SIG-M5 treated with dmso at 0.1 percent for 504 hours (cell line): ENCODE data around the gene ZNF526.
"Not testable (repeated sequence)": the region's sequence is repeated elsewhere in the genome, so short reads cannot be mapped to it uniquely, and the experiment has no call there.

Experiments
- DNase-seq: peaks from one replicate; lab custom pipeline; 2025; ENCODE audit not compliant: unreplicated experiment; lab: John Stamatoyannopoulos, UW

ZNF526 gene

DNA sequence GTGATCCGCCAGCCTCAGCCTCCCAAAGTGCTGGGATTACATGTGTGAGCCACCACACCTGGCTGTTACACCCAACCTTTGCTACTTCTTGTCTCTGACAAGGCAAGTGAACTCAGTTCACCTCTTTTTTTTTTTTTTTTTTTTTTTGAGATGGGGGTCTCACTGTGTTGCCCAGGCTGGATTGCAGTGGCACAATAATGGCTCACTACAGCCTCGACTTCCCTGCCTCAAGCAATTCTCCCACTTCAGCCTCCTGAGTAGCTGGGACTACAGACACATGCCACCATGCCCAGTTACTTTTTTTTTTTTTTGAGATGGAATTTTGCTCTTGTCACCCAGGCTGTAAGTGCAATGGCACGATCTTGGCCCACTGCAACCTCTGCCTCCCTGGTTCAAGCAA is 37.7 kb downstream of the ZNF526 start:
- DNase-seq: not testable (repeated sequence)

DNA sequence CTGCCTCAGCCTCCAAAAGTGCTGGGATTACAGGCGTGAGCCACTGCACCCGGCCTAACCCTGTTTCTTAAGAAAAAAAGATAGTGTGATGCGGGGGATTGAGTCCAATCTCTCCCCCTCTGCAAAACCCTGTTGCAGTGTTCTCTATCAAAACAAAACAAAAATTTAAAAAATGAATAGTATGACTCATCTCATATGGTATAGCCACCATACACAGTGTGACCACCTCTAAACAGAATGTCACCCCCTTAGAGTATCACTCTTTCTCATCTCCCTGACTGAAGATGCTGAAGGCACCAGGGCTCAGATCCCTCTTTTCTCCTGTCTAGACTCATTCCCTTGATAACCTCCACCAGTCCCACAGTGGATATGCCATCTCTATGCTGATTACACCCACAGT is 41.7 kb downstream of the ZNF526 start:
- DNase-seq: no peak

DNA sequence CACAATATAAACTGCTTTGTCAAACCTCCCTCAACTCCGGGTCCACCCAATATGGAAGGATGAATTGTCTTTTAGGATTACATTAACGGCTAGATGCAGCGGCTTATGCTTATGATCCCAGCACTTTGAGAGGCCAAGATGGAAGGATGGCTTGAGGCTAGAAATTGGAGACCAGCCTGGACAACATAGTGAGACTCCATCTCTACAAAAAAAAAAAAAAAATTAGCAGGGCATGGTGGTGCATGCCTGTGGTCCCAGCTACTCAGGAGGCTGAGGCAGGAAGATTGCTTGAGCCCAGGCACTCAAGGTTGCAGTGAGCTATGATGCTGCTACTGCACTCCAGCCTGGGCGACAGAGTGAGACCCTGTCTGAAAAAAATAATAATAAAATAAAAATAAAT is 46.0 kb downstream of the ZNF526 start:
- not testable (repeated sequence) for DNase-seq

DNA sequence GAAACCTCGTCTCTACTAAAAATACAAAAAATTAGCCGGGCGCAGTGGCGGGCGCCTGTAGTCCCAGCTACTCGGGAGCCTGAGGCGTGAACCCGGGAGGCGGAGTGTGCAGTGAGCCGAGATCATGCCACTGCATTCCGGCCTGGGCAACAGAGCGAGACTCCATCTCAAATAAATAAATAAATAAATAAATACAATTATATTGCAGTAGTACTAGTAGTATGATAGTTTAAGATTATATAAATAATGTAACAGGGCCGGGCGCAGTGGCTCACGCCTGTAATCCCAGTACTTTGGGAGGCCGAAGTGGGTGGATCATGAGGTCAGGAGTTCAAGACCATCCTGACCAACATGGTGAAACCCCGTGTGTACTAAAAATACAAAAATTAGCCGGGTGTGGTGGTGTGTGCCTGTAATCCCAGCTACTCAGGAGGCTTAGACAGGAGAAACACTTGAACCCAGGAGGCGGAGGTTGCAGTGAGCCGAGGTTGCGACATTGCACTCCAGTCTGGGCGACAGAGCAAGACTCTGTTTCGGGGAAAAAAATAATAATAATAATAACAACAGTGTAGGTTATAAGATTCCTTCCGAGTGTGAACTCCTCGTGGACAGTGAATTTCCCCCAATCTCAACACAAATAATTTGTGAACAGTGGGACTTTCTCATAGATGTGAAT is 47.0 kb downstream of the ZNF526 start:
- DNase-seq: not testable (repeated sequence)

DNA sequence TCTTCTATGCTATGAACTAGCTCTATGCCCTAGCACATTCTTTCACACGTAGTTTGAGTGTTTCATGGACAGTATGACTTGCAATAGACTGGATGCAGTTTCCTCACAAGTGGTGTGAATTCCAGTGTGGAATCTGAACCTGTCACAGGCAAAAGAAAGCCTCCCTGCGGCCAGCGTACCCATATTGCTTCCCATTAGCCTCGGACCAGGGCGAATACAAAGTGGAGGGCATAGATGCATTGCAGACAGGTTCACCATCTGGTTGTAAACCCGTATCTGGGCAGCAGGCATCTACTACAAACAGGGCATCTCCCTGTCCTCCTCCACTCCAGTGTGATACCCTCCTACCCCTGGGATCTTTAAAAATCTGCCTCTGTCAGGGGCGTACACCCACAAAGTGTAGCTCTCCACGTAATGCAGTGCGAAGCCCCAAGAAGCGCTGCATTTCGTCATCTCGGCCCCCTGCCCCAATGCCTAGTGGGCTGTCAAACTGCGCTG is 47.6 kb downstream of the ZNF526 start:
- no peak for DNase-seq

DNA sequence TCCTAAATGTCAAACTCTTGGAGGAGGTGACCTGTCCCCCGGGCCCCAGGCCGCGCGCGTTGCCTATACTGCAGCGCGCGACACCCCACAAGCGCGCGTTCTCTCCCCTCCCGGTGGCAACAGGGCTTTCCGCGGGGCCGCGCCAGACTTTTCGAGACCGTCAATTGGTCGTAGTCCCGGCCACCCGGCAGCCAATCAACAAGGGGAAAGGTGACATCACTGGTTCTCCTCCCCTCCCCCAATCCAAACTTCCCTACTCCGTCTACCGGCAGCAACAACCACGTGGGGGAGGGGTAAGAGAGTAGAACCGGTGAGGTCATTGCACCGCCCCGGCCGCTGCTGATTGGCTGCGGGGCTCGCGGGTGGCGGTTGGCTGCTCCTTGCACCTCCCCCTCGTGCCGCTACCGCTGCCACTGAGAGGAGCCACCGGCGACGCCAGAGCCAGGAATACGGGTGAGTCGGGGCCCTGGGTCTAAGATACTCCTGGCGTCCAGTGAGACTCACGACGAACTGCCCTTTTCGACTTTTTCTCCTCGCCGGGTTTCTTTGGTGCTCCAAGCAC is 48.1 kb downstream of the ZNF526 start:
- peak; percentile 99 for DNase-seq

DNA sequence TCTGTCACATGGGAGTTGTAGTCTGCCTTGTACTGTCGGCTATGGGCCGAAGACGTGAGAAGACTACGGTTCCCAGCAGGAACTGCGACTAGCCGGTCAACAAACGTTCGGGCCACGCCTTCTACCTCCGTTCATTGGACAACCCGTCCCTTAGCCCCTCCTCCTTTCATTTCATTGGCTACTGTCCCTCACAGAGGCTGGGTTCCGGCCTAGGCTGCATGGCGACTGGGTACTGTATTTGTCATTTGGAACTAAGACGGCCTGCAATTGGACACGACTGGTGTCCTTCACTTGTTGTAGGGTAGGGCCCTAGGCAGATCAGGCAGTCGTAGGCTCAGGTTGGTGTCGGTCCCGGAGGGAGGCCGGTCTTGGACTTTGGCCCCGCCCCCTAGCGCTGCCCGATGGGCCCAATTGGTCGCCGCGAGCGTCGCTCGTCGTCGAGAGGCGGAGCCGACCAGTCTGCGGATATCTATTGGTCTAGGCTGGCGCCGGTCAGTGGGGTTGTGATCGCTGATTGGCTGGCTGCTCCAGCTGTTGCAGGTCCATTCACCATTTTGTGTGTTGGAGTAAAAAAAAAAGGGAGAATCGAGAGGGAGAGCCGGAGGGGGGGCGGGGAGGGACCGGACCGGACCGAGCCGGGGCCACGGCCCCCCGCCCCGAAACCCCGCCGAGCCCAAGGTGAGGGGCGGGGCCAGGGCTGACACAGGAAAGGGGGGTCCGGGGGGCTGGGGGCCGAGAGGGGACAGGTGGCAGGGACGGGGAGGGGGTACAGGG is 48.8 kb downstream of the ZNF526 start, which contains the start of gene CIC:
CIC (plus strand) TSS at position 549 of the 774 bp plus-strand sequence. CDS start 2,532 bp downstream, outside the sequence.
- peak; percentile 100 for DNase-seq

DNA sequence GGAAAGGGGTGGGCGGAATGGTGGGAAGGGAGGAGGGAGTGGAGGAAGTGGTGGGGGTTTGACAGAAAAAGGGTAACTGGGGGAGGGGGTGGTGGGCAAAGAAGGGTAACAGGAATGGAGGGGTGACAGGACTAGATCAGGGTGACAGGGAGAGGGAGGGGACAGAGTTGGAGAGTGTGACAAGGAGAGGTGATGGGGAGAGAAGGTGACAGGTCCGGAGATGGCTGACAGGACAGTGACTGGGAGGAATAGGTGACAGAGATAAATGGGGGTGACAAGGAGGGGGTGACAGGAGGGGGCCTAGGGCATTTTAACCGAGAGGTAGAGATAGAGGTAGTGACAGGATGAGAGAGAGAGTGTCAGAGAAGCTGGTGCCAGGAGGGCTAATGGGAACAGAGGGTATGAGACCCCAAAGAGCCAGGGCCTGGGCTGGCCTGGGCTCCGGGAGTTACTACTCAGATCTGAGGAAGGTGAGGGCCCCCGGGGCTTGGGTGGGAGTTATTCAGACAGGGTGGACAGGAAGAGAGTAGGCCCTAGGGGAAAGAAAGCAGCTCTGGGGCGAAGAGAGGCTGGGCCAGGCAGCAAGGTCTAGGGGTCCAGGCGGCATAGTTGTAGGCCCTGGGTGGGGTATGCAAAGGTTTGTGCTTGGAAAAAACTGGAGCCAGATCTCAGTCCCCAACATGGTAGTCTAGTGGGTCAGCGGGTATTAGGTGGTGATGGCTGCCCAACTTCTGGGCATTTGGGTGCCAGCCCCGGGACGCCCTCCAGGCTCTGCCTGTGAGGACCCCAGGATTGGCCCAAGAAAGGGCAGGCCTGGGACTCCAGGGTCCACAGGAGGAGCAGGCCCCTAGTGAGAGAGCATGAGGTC is 49.6 kb downstream of the ZNF526 start:
- peak; percentile 14 for DNase-seq

DNA sequence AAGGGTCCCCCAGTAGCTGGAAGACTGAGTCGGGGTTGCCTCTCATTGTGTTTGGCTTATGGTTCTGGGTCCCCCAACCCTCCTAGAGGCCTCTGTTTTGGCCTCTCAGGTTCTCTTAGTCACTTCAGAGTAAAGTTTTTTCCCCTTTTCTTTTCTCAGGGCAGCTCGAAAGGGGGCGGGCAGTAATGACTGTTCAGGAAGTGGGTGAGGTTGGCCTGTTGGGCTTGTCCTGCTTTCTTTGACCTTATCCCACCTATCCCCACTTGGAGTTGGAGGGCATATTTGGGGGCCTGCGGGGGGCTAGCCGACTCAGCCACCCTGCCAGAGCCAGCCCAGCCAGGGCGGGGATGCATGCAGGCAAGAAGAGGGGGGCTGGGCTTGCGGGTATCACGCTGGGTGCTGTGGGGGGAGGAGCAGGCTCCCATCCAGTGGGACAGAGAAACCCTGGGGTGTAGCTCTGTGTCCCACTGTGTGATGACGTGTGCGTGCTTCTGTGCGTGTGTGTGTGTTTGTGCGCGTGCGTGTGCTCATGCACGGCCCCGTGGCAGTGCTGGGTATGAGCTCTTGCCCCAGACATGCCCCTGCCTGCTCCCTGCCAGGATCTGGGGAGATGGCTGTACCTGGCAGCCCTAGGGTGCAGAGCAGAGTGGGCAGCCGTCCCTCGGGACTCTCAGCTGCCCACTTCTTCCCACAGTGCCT is 50.4 kb downstream of the ZNF526 start:
- DNase-seq: peak; percentile 76

DNA sequence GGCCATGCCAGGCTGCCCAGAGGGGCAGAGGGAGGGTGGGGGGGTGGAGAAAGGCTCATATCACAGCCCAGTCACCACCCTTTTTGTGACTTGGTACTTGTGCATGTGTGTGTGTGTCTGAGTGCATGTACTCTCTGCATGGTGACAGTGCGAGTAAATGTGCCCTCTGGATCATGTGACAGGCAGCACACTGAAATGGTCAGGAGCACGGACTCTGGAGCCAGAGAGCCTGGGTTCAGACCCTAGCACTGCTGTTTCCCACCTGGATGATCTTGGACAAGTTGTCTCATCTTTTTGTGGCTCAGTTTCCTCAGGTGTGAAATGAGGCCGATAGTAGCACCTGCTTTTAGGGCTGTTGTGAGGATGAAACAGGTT is 50.9 kb downstream of the ZNF526 start:
- no peak for DNase-seq

DNA sequence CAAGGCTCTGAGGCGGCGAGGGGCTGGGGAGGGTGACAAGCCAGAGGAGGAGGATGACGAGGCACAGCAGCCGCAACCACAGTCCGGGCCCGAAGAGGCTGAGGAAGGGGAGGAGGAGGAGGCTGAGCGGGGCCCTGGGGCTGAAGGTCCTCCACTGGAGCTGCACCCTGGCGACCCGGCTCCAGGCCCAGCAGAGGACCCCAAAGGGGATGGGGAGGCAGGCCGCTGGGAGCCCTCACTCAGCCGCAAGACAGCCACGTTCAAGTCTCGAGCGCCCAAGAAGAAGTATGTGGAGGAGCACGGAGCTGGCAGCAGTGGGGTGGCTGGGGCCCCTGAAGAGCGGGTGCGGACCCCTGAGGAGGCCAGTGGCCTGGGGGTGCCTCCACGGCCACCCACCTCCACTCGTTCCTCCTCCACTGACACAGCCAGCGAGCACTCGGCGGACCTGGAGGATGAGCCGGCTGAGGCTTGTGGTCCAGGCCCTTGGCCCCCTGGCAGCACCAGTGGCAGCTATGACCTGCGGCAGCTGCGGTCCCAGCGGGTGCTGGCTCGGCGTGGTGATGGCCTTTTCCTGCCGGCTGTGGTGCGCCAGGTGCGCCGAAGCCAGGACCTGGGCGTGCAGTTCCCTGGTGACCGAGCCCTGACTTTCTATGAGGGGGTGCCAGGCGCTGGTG is 51.9 kb downstream of the ZNF526 start:
- DNase-seq: no peak

DNA sequence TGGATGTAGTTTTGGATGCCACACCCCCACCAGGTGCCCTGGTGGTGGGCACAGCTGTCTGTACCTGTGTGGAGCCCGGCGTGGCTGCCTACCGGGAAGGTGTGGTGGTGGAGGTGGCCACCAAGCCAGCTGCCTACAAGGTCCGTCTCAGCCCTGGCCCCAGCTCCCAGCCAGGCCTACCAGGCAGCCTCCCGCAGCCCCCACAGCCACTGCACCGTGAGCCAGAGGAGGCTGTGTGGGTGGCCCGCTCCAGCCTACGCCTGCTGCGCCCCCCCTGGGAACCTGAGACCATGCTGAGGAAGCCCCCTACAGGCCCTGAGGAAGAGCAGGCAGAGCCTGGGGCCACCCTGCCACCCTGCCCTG is 52.4 kb downstream of the ZNF526 start:
- no peak for DNase-seq

DNA sequence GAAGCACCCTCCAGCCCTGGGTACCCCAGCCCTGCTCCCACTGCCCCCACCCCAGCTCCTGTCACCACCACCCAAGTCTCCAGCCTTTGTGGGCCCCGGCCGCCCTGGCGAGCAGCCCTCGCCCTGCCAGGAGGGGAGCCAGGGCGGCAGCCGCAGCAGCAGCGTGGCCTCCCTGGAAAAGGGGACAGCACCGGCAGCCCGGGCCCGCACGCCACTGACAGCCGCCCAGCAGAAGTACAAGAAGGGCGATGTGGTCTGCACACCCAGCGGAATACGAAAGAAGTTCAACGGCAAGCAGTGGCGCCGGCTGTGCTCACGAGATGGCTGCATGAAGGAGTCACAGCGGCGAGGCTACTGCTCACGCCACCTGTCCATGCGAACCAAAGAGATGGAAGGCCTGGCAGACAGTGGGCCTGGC is 52.9 kb downstream of the ZNF526 start:
- no peak for DNase-seq

DNA sequence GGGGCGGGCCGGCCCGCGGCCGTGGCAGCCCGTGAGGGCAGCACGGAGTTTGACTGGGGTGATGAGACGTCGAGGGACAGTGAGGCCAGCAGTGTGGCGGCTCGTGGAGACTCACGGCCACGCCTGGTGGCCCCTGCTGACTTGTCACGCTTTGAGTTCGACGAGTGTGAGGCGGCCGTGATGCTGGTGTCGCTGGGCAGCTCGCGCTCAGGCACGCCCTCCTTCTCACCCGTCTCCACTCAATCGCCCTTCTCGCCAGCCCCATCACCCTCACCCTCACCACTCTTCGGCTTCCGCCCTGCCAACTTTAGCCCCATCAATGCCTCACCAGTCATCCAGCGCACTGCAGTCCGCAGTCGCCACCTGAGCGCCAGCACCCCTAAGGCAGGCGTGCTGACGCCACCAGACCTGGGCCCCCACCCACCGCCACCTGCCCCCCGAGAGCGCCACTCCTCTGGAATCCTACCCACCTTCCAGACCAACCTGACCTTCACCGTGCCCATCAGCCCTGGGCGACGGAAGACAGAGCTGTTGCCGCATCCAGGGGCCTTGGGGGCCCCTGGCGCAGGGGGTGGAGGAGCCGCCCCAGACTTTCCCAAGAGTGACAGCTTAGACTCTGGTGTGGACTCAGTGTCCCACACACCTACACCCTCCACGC is 53.4 kb downstream of the ZNF526 start:
- DNase-seq: no peak

DNA sequence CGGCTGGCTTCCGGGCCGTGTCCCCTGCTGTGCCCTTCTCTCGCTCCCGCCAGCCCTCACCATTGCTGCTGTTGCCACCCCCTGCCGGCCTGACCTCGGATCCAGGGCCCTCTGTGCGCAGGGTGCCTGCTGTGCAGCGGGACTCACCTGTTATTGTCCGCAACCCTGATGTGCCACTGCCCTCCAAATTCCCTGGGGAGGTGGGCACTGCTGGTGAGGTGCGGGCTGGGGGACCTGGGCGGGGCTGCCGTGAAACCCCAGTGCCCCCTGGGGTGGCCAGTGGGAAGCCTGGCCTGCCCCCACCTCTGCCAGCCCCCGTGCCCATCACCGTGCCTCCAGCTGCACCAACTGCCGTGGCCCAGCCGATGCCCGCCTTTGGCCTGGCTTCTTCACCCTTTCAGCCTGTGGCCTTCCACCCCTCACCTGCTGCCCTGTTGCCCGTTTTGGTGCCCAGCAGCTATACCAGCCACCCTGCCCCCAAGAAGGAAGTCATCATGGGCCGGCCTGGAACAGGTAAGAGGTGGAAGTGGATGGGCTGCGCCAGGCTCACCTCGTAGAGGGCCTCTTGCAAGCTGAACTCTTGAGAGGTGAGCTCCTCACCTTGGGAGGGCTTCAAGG is 54.1 kb downstream of the ZNF526 start:
- DNase-seq: no peak

DNA sequence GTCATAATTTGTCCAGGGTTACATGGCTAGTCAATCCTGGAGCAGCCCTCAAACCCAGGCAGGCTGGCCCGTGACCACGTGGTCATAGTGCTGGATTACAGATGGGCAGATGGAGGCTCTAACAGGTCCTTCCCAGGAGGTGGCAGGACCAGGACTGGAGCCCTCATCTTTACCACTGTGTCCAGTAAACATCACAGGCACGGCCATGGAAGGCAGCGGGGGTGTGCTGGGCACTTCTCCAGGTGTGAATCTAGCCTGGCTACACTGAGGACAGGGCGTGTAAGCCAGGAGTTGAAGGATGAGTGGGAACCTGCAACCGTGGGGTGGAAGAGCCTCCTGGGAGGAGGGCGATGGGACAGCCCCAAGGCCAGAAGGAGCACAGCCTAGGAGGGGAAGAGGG is 55.0 kb downstream of the ZNF526 start:
- DNase-seq: no peak

DNA sequence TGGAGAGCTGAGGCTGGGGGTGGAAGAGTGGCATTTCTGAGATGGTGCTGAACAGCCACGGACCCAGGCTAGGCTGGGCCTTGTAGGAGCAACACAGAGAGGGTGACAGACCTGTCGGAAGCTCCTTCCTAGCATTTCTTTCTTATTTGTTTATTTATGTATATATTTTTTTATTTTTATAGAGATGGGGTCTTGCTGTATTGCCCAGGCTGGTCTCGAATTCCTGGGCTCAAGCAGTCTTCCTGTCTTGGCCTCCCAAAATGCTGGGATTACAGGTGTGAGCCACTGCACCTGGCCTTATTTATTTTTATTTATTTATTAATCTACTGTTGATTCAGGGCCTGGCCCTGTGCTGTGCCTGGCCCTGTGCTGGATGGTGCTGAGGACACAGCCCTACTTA is 55.4 kb downstream of the ZNF526 start:
- no peak for DNase-seq

DNA sequence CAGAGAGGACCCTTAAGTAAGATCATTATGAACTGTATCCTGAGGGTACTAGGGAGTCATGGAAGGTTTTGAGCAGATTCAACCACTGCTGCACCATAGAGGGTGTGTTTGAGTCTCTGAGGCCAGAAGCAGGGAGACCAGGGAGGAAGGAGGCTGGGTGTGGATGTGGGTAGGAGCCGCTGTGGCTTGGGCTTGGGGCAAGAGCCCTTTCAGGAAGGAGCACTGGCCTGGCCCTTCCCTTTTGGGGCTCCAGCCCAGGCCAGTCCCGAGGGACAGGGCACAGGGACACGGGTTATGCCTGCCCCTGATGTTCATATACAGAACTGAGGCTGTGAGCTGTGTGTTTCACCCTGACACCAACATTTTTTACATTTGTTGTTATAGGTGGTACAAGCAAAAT is 56.2 kb downstream of the ZNF526 start:
- no peak for DNase-seq

DNA sequence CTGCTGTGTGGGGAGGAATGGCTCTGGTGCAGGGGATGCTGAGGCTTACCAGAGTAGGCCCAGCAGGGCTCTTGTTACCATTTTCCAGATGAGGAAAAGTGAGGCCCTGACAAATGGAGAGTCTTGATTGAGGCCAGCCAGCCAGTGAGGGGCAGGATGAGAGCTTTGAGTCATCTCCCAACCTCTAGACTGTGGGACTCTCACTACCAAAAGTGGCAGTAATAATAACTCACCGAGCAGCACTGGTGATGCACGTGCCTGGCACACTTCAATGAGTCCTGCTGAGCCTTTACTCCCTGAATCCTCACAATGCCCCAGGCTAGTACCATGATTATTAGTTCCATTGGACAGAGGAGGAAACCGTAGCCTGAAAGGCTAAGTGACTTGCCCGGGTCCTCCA is 56.7 kb downstream of the ZNF526 start:
- no peak for DNase-seq
